ENCODE data around the gene NDC1.
"Not testable (repeated sequence)": the region's sequence is repeated elsewhere in the genome, so short reads cannot be mapped to it uniquely, and the experiment has no call there.

Gene NDC1

GRCh38 chr1:53837924-53838653, at the start of gene NDC1:
Gene NDC1, minus strand, starts transcription at chr1:53838296. Its CDS starts 35 bp downstream, at chr1:53838261.
- FAIRE-seq (peak; percentile 82), DNase-seq (ENCODE audit: low spot score) (peak; percentile 94)

GRCh38 chr1:53883600-53883999, 45.5 kb upstream of the NDC1 start:
- FAIRE-seq; DNase-seq (ENCODE audit: low spot score): not testable (repeated sequence)

- not testable (repeated sequence) for FAIRE-seq; DNase-seq (ENCODE audit: low spot score)
Measured at GRCh38 chr1:53881853-53882252, 43.8 kb upstream of the NDC1 start.

GRCh38 chr1:53878492-53879105, 40.5 kb upstream of the NDC1 start:
- DNase-seq (ENCODE audit: low spot score) (peak; percentile 64), FAIRE-seq (peak; percentile 78)

- not testable (repeated sequence) for FAIRE-seq; DNase-seq (ENCODE audit: low spot score)
Measured at GRCh38 chr1:53875150-53875549, 37.1 kb upstream of the NDC1 start.

- no peak for DNase-seq (ENCODE audit: low spot score)
- no peak for FAIRE-seq
Measured at GRCh38 chr1:53871773-53872484, 33.8 kb upstream of the NDC1 start.

GRCh38 chr1:53871221-53871620, 33.1 kb upstream of the NDC1 start:
- FAIRE-seq, result no peak
- no peak for DNase-seq (ENCODE audit: low spot score)

- DNase-seq (ENCODE audit: low spot score) (no peak), FAIRE-seq (no peak)
Measured at GRCh38 chr1:53869454-53870117, 31.5 kb upstream of the NDC1 start.

- FAIRE-seq, result no peak
- DNase-seq (ENCODE audit: low spot score), result no peak
Measured at GRCh38 chr1:53868565-53868964, 30.5 kb upstream of the NDC1 start.

- no peak for DNase-seq (ENCODE audit: low spot score)
- FAIRE-seq, result no peak
Measured at GRCh38 chr1:53862507-53862906, 24.4 kb upstream of the NDC1 start.

- peak; percentile 57 for DNase-seq (ENCODE audit: low spot score)
- FAIRE-seq, result peak; percentile 23
Measured at GRCh38 chr1:53860967-53861411, 22.9 kb upstream of the NDC1 start.

GRCh38 chr1:53851571-53852285, 13.6 kb upstream of the NDC1 start:
- DNase-seq (ENCODE audit: low spot score) (no peak), FAIRE-seq (no peak)

- DNase-seq (ENCODE audit: low spot score) (no peak), FAIRE-seq (no peak)
Measured at GRCh38 chr1:53850082-53850673, 12.1 kb upstream of the NDC1 start.

- FAIRE-seq (no peak), DNase-seq (ENCODE audit: low spot score) (no peak)
Measured at GRCh38 chr1:53847980-53848379, 9.9 kb upstream of the NDC1 start.

- FAIRE-seq, result no peak
- DNase-seq (ENCODE audit: low spot score), result no peak
Measured at GRCh38 chr1:53842347-53842746, 4.3 kb upstream of the NDC1 start.

GRCh38 chr1:53838654-53838974, 518 bp upstream of the NDC1 start:
- FAIRE-seq (no peak), DNase-seq (ENCODE audit: low spot score) (no peak)

GRCh38 chr1:53837646-53837923, 511 bp downstream of the NDC1 start:
- DNase-seq (ENCODE audit: low spot score) (no peak), FAIRE-seq (no peak)

- DNase-seq (ENCODE audit: low spot score), result peak; percentile 15
- no peak for FAIRE-seq
Measured at GRCh38 chr1:53835491-53835890, 2.6 kb downstream of the NDC1 start.

- DNase-seq (ENCODE audit: low spot score), result no peak
- FAIRE-seq, result no peak
Measured at GRCh38 chr1:53834776-53835175, 3.3 kb downstream of the NDC1 start.

GRCh38 chr1:53833393-53833792, 4.7 kb downstream of the NDC1 start:
- no peak for FAIRE-seq
- DNase-seq (ENCODE audit: low spot score), result no peak

GRCh38 chr1:53826367-53826766, 11.7 kb downstream of the NDC1 start:
- DNase-seq (ENCODE audit: low spot score), result no peak
- no peak for FAIRE-seq
